Lower lobe of right lung (tissue), 2 donors: ENCODE results near the gene NCAPD3. TPM values are rescaled to one million over a fixed set of nuclear protein-coding genes. Genes with fewer than 3 reads are reported as not detected.
"Not testable (repeated sequence)": the region's sequence is repeated elsewhere in the genome, so short reads cannot be mapped to it uniquely, and the experiment has no call there.

Experiments
- ATAC-seq, 2 donors: fragments of 200-7000 bp; cut with Tn5 transposase; one replicate each; pipeline ENCODE4 v1.9.1; 2020 to 2022; ENCODE audit warnings: mild to moderate bottlenecking in 2 of 2, moderate library complexity in 2 of 2
- DNase-seq: peaks from one replicate; pipeline ENCODE4 v3.0.0-alpha.2; 2020
- H3K27ac ChIP-seq: fragments of 200-600 bp; one replicate; pipeline ENCODE4 v1.8.0; 2022
- H3K27me3 ChIP-seq: fragments of 200-600 bp; one replicate; pipeline ENCODE4 v1.8.0; 2022; ENCODE audit warnings: low read depth
- H3K36me3 ChIP-seq: fragments of 200-600 bp; one replicate; pipeline ENCODE4 v1.8.0; 2022; ENCODE audit warnings: mild to moderate bottlenecking
- H3K4me1 ChIP-seq: fragments of 200-600 bp; one replicate; pipeline ENCODE4 v1.8.0; 2022
- H3K4me3 ChIP-seq: fragments of 200-600 bp; one replicate; pipeline ENCODE4 v1.8.0; 2022; ENCODE audit warnings: mild to moderate bottlenecking
- H3K9me3 ChIP-seq: fragments of 200-600 bp; one replicate; pipeline ENCODE4 v1.8.0; 2022
- intact Hi-C: fragments of 100-400 bp; cut with DNase I; formaldehyde crosslinking; loops from one replicate; pipeline ENCODE4 v1.11.0; 2022
- total RNA-seq: library from RNA; stranded (reverse); fragmentation: NEBNext Ultra II Directional; extraction: Animal tissue kit (Norgen Biotek cat#: 25700); gene quantifications from one replicate; pipeline ENCODE4 v1.2.1, GENCODE V29; 2021
- TF ChIP-seq, protein P1 (sequence below): fragments of 200-600 bp; IDR thresholded peaks from one replicate; pipeline ENCODE4 v1.8.0; 2022; ENCODE audit warnings: antibody characterized with exemption, mild to moderate bottlenecking
- donor health status: DM: no; HTN: yes; CAD: no; lungs with severe emphysema.

NCAPD3 gene
- total RNA-seq, 1 donor from 2014 or later = 17.6 TPM

- DNase-seq (no peak), ATAC-seq (no peak)
- H3K27ac ChIP-seq = no peak overlapping the region
- no peak overlapping the region for H3K4me3 ChIP-seq
- peaks cover 86% of the 10 kb centered on the region for H3K36me3 ChIP-seq
- intact Hi-C loops = no loop called here
- H3K4me1 ChIP-seq = no peaks in the 10 kb centered on the region
- TF ChIP-seq, protein P1, sequence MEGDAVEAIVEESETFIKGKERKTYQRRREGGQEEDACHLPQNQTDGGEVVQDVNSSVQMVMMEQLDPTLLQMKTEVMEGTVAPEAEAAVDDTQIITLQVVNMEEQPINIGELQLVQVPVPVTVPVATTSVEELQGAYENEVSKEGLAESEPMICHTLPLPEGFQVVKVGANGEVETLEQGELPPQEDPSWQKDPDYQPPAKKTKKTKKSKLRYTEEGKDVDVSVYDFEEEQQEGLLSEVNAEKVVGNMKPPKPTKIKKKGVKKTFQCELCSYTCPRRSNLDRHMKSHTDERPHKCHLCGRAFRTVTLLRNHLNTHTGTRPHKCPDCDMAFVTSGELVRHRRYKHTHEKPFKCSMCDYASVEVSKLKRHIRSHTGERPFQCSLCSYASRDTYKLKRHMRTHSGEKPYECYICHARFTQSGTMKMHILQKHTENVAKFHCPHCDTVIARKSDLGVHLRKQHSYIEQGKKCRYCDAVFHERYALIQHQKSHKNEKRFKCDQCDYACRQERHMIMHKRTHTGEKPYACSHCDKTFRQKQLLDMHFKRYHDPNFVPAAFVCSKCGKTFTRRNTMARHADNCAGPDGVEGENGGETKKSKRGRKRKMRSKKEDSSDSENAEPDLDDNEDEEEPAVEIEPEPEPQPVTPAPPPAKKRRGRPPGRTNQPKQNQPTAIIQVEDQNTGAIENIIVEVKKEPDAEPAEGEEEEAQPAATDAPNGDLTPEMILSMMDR = no peak
- no peaks in the 10 kb centered on the region for H3K27me3 ChIP-seq
- H3K9me3 ChIP-seq = no peaks in the 10 kb centered on the region
These were observed 18.0 kb downstream of the NCAPD3 start for GRCh38 chr11:134205729-134206128.

- Histone ChIP-seq H3K4me1 (no peaks in the 10 kb centered on the region), H3K27me3 (no peaks in the 10 kb centered on the region), H3K27ac (no peak overlapping the region), H3K36me3 (peaks cover 74% of the 10 kb centered on the region), H3K4me3 (no peak overlapping the region), H3K9me3 (no peaks in the 10 kb centered on the region)
- DNase-seq (no peak), ATAC-seq (no peak)
- intact Hi-C loops = no loop called here
- TF ChIP-seq, protein P1 = no peak
These were observed 21.1 kb downstream of the NCAPD3 start for GRCh38 chr11:134202661-134203060.

- H3K36me3 ChIP-seq = peaks cover 69% of the 10 kb centered on the region
- DNase-seq (no peak), ATAC-seq (no peak)
- no peaks in the 10 kb centered on the region for H3K27me3 ChIP-seq
- H3K4me3 ChIP-seq = no peak overlapping the region
- H3K27ac ChIP-seq = no peak overlapping the region
- H3K4me1 ChIP-seq = no peaks in the 10 kb centered on the region
- TF ChIP-seq, protein P1 = no peak
- no peaks in the 10 kb centered on the region for H3K9me3 ChIP-seq
- intact Hi-C loops = no loop called here
These were observed 23.1 kb downstream of the NCAPD3 start for GRCh38 chr11:134200688-134201087.

DNA sequence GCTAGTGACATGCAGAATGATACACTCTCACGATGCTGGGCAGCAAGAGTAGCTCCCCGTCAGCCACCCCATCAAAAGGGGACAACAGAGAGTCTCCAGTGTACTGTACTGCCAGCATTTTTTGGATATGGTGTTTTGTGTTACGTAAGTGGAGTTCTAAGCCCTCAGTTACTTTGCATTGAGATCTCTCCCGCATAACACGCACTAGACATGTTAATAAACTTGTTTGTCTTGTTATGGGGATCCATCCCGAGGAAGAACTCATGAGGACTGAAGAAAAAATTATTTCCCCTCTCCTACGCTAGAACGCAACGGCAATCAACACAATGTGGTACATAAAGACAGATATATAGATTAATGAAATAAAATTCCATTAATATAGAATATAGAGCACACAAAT, 24.2 kb downstream of the NCAPD3 start:
- ATAC-seq (no peak), DNase-seq (no peak)
- Histone ChIP-seq H3K9me3 (no peaks in the 10 kb centered on the region), H3K4me3 (no peak overlapping the region), H3K36me3 (peaks cover 61% of the 10 kb centered on the region), H3K4me1 (no peaks in the 10 kb centered on the region), H3K27me3 (no peaks in the 10 kb centered on the region), H3K27ac (no peak overlapping the region)
- TF ChIP-seq, protein P1 = no peak
- intact Hi-C loops = no loop called here

- intact Hi-C loops = no loop called here
- H3K9me3 ChIP-seq = no peaks in the 10 kb centered on the region
- no peaks in the 10 kb centered on the region for H3K27me3 ChIP-seq
- no peak overlapping the region for H3K4me3 ChIP-seq
- H3K36me3 ChIP-seq = peaks cover 61% of the 10 kb centered on the region
- H3K4me1 ChIP-seq = no peaks in the 10 kb centered on the region
- TF ChIP-seq, protein P1 = no peak
- DNase-seq (no peak), ATAC-seq (no peak)
- no peak overlapping the region for H3K27ac ChIP-seq
These were observed 27.0 kb downstream of the NCAPD3 start for GRCh38 chr11:134196756-134197155.

- H3K36me3 ChIP-seq = peaks cover 75% of the 10 kb centered on the region
- H3K4me3 ChIP-seq, H3K27me3 ChIP-seq, H3K9me3 ChIP-seq, intact Hi-C loops, H3K4me1 ChIP-seq, H3K27ac ChIP-seq, ATAC-seq, DNase-seq: not testable (repeated sequence)
These were observed 35.7 kb downstream of the NCAPD3 start for GRCh38 chr11:134188092-134188491.
